ENCODE data around the gene GDPGP1. TPM values are rescaled to one million over a fixed set of nuclear protein-coding genes. Genes with fewer than 3 reads are reported as not detected.

The GDPGP1 gene
- total and polyA plus RNA-seq, 2 of the 4 experiments (the other 2 are of a cell fraction): 2.3 to 4.1 TPM

DNA sequence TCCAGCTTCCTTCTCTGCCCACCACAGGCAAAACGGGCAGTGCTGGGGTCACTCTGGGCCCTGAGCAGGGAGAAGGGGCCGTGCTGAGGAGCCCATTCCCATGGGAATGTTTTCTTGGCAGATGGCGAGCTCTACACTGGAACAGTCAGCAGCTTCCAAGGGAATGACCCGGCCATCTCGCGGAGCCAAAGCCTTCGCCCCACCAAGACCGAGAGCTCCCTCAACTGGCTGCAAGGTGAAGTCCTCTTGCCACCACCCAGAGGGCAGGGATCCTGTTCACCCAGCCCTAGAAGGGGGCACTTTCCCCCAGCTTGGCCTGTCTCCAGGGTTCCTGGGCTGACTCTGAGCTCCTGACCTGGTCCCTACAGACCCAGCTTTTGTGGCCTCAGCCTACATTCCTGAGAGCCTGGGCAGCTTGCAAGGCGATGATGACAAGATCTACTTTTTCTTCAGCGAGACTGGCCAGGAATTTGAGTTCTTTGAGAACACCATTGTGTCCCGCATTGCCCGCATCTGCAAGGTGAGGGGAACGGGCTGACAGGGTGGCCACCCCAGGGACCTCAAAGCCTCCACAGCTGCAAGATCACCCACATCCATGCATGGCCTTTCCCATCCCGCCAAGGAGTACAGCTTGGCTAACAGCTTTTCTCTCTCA is 12.6 kb upstream of the GDPGP1 start:
- Histone ChIP-seq H2AK9ac (replicated peaks; ENCODE audit: low read depth, low read length, poor library complexity) (peak overlapping the region; percentile 85), H4K20me1 (ENCODE audit: insufficient read depth, low read length) (no peaks in the 10 kb centered on the region), H2BK15ac (ENCODE audit: low read depth, low read length) (no peak overlapping the region), H2BK120ac (ENCODE audit: low read depth, low read length) (no peak overlapping the region; the same call in 1 of the 2 replicates), H3K9me1 (ENCODE audit: insufficient read depth, low read length) (no peaks in the 10 kb centered on the region), H3K4me1 (ENCODE audit: control insufficient read depth, insufficient read depth, low read length) (peaks cover 3% of the 10 kb centered on the region; the same call in 1 of the 2 replicates), H3K14ac (replicated peaks; ENCODE audit: low read depth, low read length) (no peak overlapping the region), H2BK5ac (ENCODE audit: low read depth, low read length, poor library complexity, severe bottlenecking) (no peak overlapping the region), H3K27me3 (ENCODE audit: control insufficient read depth, insufficient read depth, low read length) (no peaks in the 10 kb centered on the region), H2AK5ac (ENCODE audit: low read depth, low read length) (peak overlapping the region; percentile 56; the same call in 1 of the 2 replicates), H3K4ac (ENCODE audit: low read depth, low read length) (peak overlapping the region; percentile 59), H4K5ac (ENCODE audit: low read depth, low read length) (no peak overlapping the region), H3K36me3 (ENCODE audit: control insufficient read depth, insufficient read depth, low read length) (peaks cover 27% of the 10 kb centered on the region), H4K8ac (ENCODE audit: low read depth in 2 of 2, low read length in 2 of 2) (no peak overlapping the region), H3K4me2 (ENCODE audit: low read depth, low read length) (no peak overlapping the region), H2BK20ac (ENCODE audit: low read depth, low read length) (no peak overlapping the region), H3K4me3 (ENCODE audit: insufficient read depth, low read depth, low read length) (no peak overlapping the region), H2AFZ (replicated peaks; ENCODE audit: low read length, poor library complexity) (peak overlapping the region; percentile 68), H3K9ac (ENCODE audit: low read depth, low read length) (no peak overlapping the region), H3K18ac (ENCODE audit: low read depth, low read length) (no peak overlapping the region), H3K9me3 (ENCODE audit: control insufficient read depth, insufficient read depth, low read length) (no peaks in the 10 kb centered on the region), H3K23ac (ENCODE audit: low read depth, low read length) (no peak overlapping the region), H3K56ac (ENCODE audit: extremely low read depth, insufficient read depth, low read length) (no peak overlapping the region), H3K79me1 (ENCODE audit: low read depth in 1 of 2, low read length in 2 of 2) (peaks cover 3 to 4% of the 10 kb centered on the region in 2 experiments; a peak in 2 of 4 replicates), H3K27ac (ENCODE audit: insufficient read depth, low read length) (no peak overlapping the region), H4K91ac (ENCODE audit: insufficient read depth, low read depth, low read length) (no peak overlapping the region; the same call in 1 of the 2 replicates)
- BruUV-seq (replicated peaks): no TSS peak
- intact Hi-C loops (cut with micrococcal nuclease) (loop anchor here (1.0 to 10.0 kb wide), 2 partner anchors 137 to 323 kb away; no protein-coding TSS in a partner anchor), dilution Hi-C loops (cut with HindIII; ENCODE audit: low sequenced_read_pairs, unreplicated experiment) (no loop called here), in situ Hi-C loops (cut with MboI; ENCODE audit: low sequenced_read_pairs) (loop anchor here (10.0 kb wide), 1 partner anchor 327 kb away; the partner anchor contains the start of gene AP3S2)
- ChIA-PET POLR2A (ENCODE audit: unreplicated experiment) (no interaction called here), CTCF (interaction anchor here (0.6 to 1.8 kb wide), 11 partner anchors 9 to 308 kb away, joined by 3 to 11 read pairs (median 4); partner anchors contain the start of genes CIB1, GDPGP1 and SEMA4B)
- ATAC-seq (ENCODE audit: low read depth): peak; percentile 98
- WGBS, 2 experiments (ENCODE audit: extremely low coverage in 2 of 2, insufficient read length in 1 of 2): 23% methylated on average over 5 of the region's 14 CpGs; no CpG with 5 or more reads in 1 of the 2 experiments
- peak; percentile 86 for DNase-seq
- TF ChIP-seq NFE2L2 (IDR thresholded peaks at IDR 0.05; ENCODE audit: low read depth, low read length) (no peak), CHD1 (IDR thresholded peaks at IDR 0.05; ENCODE audit: low read depth, low read length) (no peak), MXI1 (IDR thresholded peaks at IDR 0.05; ENCODE audit: borderline replicate concordance, low read depth, low read length) (no peak), FOS (IDR thresholded peaks at IDR 0.05; ENCODE audit: low read depth, low read length) (no peak), CEBPB (IDR thresholded peaks at IDR 0.05; ENCODE audit: low read depth, low read length) (no peak), SMC3 (IDR thresholded peaks at IDR 0.05; ENCODE audit: low read depth, low read length) (peak; percentile 88), BHLHE40 (IDR thresholded peaks at IDR 0.05; ENCODE audit: low read depth, low read length) (no peak), MAZ (IDR thresholded peaks at IDR 0.05; ENCODE audit: borderline replicate concordance, low read depth, low read length) (no peak), RCOR1 (IDR thresholded peaks at IDR 0.05; ENCODE audit: insufficient replicate concordance, low read length) (no peak), RFX5 (IDR thresholded peaks at IDR 0.05; ENCODE audit: low read depth, low read length) (no peak), POLR2A (IDR thresholded peaks at IDR 0.05; ENCODE audit: low read depth, low read length) (no peak), RAD21 (IDR thresholded peaks at IDR 0.05; ENCODE audit: low read length) (peak; percentile 95)
- TF ChIP-seq, protein P1, sequence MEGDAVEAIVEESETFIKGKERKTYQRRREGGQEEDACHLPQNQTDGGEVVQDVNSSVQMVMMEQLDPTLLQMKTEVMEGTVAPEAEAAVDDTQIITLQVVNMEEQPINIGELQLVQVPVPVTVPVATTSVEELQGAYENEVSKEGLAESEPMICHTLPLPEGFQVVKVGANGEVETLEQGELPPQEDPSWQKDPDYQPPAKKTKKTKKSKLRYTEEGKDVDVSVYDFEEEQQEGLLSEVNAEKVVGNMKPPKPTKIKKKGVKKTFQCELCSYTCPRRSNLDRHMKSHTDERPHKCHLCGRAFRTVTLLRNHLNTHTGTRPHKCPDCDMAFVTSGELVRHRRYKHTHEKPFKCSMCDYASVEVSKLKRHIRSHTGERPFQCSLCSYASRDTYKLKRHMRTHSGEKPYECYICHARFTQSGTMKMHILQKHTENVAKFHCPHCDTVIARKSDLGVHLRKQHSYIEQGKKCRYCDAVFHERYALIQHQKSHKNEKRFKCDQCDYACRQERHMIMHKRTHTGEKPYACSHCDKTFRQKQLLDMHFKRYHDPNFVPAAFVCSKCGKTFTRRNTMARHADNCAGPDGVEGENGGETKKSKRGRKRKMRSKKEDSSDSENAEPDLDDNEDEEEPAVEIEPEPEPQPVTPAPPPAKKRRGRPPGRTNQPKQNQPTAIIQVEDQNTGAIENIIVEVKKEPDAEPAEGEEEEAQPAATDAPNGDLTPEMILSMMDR (conservative IDR thresholded peaks at IDR 0.05; ENCODE audit: low read depth, low read length): peak; percentile 89
- TF ChIP-seq, protein P2, sequence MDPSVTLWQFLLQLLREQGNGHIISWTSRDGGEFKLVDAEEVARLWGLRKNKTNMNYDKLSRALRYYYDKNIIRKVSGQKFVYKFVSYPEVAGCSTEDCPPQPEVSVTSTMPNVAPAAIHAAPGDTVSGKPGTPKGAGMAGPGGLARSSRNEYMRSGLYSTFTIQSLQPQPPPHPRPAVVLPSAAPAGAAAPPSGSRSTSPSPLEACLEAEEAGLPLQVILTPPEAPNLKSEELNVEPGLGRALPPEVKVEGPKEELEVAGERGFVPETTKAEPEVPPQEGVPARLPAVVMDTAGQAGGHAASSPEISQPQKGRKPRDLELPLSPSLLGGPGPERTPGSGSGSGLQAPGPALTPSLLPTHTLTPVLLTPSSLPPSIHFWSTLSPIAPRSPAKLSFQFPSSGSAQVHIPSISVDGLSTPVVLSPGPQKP (IDR thresholded peaks at IDR 0.05; ENCODE audit: borderline replicate concordance, low read depth, low read length): no peak
- TF ChIP-seq, protein P3, sequence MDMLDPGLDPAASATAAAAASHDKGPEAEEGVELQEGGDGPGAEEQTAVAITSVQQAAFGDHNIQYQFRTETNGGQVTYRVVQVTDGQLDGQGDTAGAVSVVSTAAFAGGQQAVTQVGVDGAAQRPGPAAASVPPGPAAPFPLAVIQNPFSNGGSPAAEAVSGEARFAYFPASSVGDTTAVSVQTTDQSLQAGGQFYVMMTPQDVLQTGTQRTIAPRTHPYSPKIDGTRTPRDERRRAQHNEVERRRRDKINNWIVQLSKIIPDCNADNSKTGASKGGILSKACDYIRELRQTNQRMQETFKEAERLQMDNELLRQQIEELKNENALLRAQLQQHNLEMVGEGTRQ (IDR thresholded peaks at IDR 0.05; ENCODE audit: low read depth, low read length): no peak
